ENCODE data around the gene ACYP1. TPM values are rescaled to one million over a fixed set of nuclear protein-coding genes. Genes with fewer than 3 reads are reported as not detected.
A peak's percentile ranks its signal among the peaks of the same experiment; 100 is the strongest.

The ACYP1 gene
- 1 to 10 TPM; 8.3 to 9.9 TPM for total RNA-seq

DNA sequence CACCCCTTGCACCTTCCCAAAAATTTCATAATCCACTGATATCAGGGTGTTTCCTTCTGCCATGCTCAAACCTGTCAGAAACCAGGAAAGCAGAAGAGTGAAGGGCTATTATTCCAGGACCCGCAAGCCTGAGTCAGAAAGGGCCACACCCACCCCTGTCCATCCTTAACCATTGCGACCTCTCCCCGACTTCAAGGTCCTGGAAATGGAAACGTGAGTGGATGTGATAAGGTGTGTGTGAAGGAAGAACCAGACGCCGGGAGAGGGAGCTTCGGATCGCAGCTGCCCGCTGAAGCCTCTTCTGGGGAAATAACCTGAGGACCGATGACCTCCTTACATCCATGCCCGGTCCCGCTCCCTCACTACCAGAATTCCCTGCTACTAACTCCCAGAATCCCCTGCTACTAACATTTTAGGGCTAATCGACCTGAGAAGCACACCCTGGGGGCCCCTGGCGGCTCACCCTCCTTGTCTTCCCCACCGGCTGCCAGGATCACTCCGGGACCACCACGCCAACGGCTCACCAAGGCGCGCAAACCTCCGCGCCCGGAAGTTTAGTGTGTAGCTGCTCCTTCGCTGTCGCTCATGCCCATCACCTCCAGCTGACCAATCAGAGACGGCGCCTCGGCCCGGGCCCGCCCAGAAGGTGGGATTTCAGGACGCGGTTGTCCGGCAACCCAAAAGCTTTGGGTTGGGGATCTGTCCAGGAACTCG lies at the start of gene ACYP1:
Gene ACYP1 (minus strand): TSS at position 534 of the 714 bp plus-strand sequence. CDS start 471 bp downstream, at position 63.
- WGBS, 2 donors = 0 to 1% methylated on average over 23 to 34 of the region's 34 CpGs
- peak; percentile 97 for ATAC-seq
- TF ChIP-seq POLR2A (IDR thresholded peaks at IDR 0.05) = peak in 2 of 3 donors; percentile 29 to 45
- TF ChIP-seq, protein P1, sequence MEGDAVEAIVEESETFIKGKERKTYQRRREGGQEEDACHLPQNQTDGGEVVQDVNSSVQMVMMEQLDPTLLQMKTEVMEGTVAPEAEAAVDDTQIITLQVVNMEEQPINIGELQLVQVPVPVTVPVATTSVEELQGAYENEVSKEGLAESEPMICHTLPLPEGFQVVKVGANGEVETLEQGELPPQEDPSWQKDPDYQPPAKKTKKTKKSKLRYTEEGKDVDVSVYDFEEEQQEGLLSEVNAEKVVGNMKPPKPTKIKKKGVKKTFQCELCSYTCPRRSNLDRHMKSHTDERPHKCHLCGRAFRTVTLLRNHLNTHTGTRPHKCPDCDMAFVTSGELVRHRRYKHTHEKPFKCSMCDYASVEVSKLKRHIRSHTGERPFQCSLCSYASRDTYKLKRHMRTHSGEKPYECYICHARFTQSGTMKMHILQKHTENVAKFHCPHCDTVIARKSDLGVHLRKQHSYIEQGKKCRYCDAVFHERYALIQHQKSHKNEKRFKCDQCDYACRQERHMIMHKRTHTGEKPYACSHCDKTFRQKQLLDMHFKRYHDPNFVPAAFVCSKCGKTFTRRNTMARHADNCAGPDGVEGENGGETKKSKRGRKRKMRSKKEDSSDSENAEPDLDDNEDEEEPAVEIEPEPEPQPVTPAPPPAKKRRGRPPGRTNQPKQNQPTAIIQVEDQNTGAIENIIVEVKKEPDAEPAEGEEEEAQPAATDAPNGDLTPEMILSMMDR (IDR thresholded peaks at IDR 0.05) = no peak
- peak; percentile 91 to 94 (median 92) for DNase-seq
- intact Hi-C loops (cut with DNase I) = no loop called here
- H3K27me3 ChIP-seq = no peaks in the 10 kb centered on the region
- H3K4me3 ChIP-seq = peak within 1 kb of the TSS; percentile 69 to 86
- no peaks in the 10 kb centered on the region for H3K9me3 ChIP-seq
- H3K27ac ChIP-seq = peak within 1 kb of the TSS; percentile 48 to 83 (median 68)
- H3K36me3 ChIP-seq (replicated peaks in 1 of 2; ENCODE audit: insufficient read depth in 1 of 2, low read depth in 2 of 2) = no peaks in the 10 kb centered on the region
- H3K4me1 ChIP-seq = peaks cover 26% of the 10 kb centered on the region

DNA sequence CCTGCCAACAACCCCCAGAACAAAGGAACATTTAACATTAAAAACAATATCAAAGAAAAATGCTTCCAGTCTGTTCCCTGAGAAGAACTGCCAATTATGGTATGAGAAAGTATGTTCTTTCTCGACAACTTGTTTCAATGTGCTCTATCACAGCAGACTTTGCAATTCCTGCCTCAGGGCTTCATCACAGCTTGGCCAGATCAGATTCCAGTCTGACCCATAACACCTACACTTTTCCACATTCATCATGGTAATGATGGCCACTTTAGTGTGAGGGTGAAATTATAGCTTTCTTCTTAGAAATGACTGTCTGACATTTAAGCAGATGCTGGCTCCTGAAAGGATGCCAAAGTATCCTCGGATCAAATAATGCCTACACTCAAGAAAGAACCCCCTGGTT lies 46.1 kb upstream of the ACYP1 start:
- H3K27me3 ChIP-seq = no peaks in the 10 kb centered on the region
- DNase-seq = no peak
- no peak for ATAC-seq
- TF ChIP-seq POLR2A (IDR thresholded peaks at IDR 0.05) = no peak
- TF ChIP-seq, protein P1 (IDR thresholded peaks at IDR 0.05) = no peak
- no peaks in the 10 kb centered on the region for H3K9me3 ChIP-seq
- intact Hi-C loops (cut with DNase I) = no loop called here
- H3K27ac ChIP-seq = no peak overlapping the region
- no peak overlapping the region for H3K4me3 ChIP-seq
- H3K36me3 ChIP-seq (replicated peaks in 1 of 2; ENCODE audit: insufficient read depth in 1 of 2, low read depth in 2 of 2) = peaks cover 22 to 36% of the 10 kb centered on the region in 2 donors
- no peaks in the 10 kb centered on the region for H3K4me1 ChIP-seq
- 76 to 82% methylated on average over 2 of the region's 2 CpGs for WGBS, 2 donors

DNA sequence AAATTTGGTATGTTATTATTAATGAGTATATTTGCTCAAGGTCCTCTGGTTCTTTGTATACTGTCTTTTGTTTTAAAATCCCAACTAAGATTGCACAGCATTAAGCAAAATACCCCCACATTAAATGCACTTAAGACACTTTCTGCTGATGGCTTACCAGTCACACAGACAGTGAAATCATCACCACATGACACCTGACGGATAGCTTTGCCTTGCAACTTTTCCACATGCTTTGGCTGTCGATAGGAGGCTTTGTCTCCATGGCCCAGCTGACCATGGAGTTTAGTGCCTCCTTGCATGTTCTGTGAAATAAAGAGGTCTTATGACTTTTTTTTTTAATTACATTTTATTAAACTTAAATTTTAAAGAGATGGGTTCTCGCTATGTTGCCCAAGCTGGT lies 43.4 kb upstream of the ACYP1 start:
- intact Hi-C loops (cut with DNase I) = no loop called here
- Histone ChIP-seq H3K27ac (no peak overlapping the region), H3K27me3 (no peaks in the 10 kb centered on the region), H3K36me3 (replicated peaks in 1 of 2; ENCODE audit: insufficient read depth in 1 of 2, low read depth in 2 of 2) (peaks cover 12 to 30% of the 10 kb centered on the region in 2 donors), H3K4me1 (no peaks in the 10 kb centered on the region), H3K9me3 (no peaks in the 10 kb centered on the region), H3K4me3 (no peak overlapping the region)
- ATAC-seq (no peak), DNase-seq (no peak)
- WGBS, 2 donors = 74 to 85% methylated on average over 3 of the region's 3 CpGs
- TF ChIP-seq, protein P1 (IDR thresholded peaks at IDR 0.05) = no peak
- TF ChIP-seq POLR2A (IDR thresholded peaks at IDR 0.05) = no peak

DNA sequence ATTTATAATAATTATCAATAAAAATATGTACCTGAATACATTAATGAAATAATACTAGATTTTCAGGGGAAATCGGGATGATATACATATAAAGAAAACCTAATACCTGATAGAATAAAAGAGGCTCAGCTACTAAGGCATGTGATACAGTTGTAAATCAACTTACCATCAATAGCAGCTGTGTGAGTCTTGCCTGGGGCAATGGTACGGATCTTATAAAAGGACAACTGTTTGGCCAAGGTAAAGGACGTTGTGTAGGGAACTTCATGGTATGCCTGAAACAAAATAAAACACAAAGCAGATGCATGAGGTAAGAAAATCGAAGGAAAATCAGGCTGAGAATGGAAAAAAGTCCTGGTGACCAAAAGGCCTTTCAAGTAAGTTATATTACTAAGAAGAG lies 37.7 kb upstream of the ACYP1 start:
- no peaks in the 10 kb centered on the region for H3K9me3 ChIP-seq
- intact Hi-C loops (cut with DNase I) = no loop called here
- H3K4me1 ChIP-seq = no peaks in the 10 kb centered on the region
- 73 to 86% methylated on average over 4 of the region's 4 CpGs for WGBS, 2 donors
- H3K27me3 ChIP-seq = no peaks in the 10 kb centered on the region
- H3K36me3 ChIP-seq (replicated peaks in 1 of 2; ENCODE audit: insufficient read depth in 1 of 2, low read depth in 2 of 2) = peaks cover 0 to 29% of the 10 kb centered on the region in 2 donors
- no peak overlapping the region for H3K4me3 ChIP-seq
- no peak overlapping the region for H3K27ac ChIP-seq
- DNase-seq = no peak
- ATAC-seq = no peak
- TF ChIP-seq, protein P1 (IDR thresholded peaks at IDR 0.05) = no peak
- no peak for TF ChIP-seq POLR2A (IDR thresholded peaks at IDR 0.05)

DNA sequence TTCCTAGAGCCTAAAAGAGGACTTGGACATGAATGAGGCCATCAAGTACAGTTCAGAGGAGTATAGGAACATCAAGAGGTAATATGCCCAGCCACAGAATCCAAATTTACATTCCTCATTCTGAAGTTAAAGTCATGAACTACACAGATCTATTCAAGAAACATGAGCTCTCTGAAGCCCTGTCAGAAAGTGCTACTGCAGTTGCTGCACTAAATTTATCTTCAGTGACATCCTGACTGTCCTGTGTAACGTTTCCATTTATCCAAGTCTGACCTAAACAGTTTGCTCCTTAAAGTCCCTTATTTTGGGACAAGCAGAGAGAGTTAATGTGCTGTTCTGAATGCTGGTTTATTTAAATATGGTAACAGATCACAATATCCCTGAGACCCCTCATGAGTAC lies 34.9 kb upstream of the ACYP1 start:
- Histone ChIP-seq H3K36me3 (replicated peaks in 1 of 2; ENCODE audit: insufficient read depth in 1 of 2, low read depth in 2 of 2) (peaks cover 0 to 33% of the 10 kb centered on the region in 2 donors), H3K4me3 (no peak overlapping the region), H3K9me3 (no peaks in the 10 kb centered on the region), H3K27me3 (no peaks in the 10 kb centered on the region), H3K4me1 (no peaks in the 10 kb centered on the region), H3K27ac (no peak overlapping the region)
- WGBS, 2 donors = 58 to 60% methylated on average over 1 of the region's 1 CpG
- no peak for TF ChIP-seq POLR2A (IDR thresholded peaks at IDR 0.05)
- TF ChIP-seq, protein P1 (IDR thresholded peaks at IDR 0.05) = no peak
- intact Hi-C loops (cut with DNase I) = no loop called here
- no peak for ATAC-seq
- no peak for DNase-seq

Measured in body of pancreas (tissue), 4 donors.